ENCODE measurements around the gene SH2D6.

The SH2D6 gene

GRCh38 chr2:85441864-85442263 lies 23.4 kb downstream of the SH2D6 start:
- H2AFZ ChIP-seq (ENCODE audit: low read length, unreplicated experiment) = no peak overlapping the region
- no peaks in the 10 kb centered on the region for H3K79me2 ChIP-seq (ENCODE audit: control insufficient read depth, insufficient read depth, low read length, unreplicated experiment)

GRCh38 chr2:85444629-85445172 lies 26.2 kb downstream of the SH2D6 start:
- H2AFZ ChIP-seq (ENCODE audit: low read length, unreplicated experiment) = no peak overlapping the region
- no peaks in the 10 kb centered on the region for H3K79me2 ChIP-seq (ENCODE audit: control insufficient read depth, insufficient read depth, low read length, unreplicated experiment)
- H3K27ac ChIP-seq (ENCODE audit: low read depth, low read length) = no peak overlapping the region
- H3K4me1 ChIP-seq (ENCODE audit: control insufficient read depth, insufficient read depth, low read length, unreplicated experiment) = peaks cover 21% of the 10 kb centered on the region
- H3K27me3 ChIP-seq (ENCODE audit: insufficient read depth, low read length) = no peaks in the 10 kb centered on the region
- H3K36me3 ChIP-seq (ENCODE audit: insufficient read depth, low read length) = no peaks in the 10 kb centered on the region
- H3K4me3 ChIP-seq (ENCODE audit: low read depth, low read length) = no peak overlapping the region

More at GRCh38 chr2:85441864-85442263, 23.4 kb downstream of the SH2D6 start:
- Histone ChIP-seq H3K36me3 (ENCODE audit: insufficient read depth, low read length) (no peaks in the 10 kb centered on the region), H3K27me3 (ENCODE audit: insufficient read depth, low read length) (no peaks in the 10 kb centered on the region), H3K27ac (ENCODE audit: low read depth, low read length) (no peak overlapping the region), H3K4me1 (ENCODE audit: control insufficient read depth, insufficient read depth, low read length, unreplicated experiment) (peaks cover 38% of the 10 kb centered on the region), H3K4me3 (ENCODE audit: low read depth, low read length) (no peak overlapping the region)

- Histone ChIP-seq H3K4me1 (ENCODE audit: control insufficient read depth, insufficient read depth, low read length, unreplicated experiment) (peaks cover 21% of the 10 kb centered on the region), H2AFZ (ENCODE audit: low read length, unreplicated experiment) (peak overlapping the region; percentile 37), H3K36me3 (ENCODE audit: insufficient read depth, low read length) (no peaks in the 10 kb centered on the region), H3K27me3 (ENCODE audit: insufficient read depth, low read length) (no peaks in the 10 kb centered on the region), H3K27ac (ENCODE audit: low read depth, low read length) (peak overlapping the region; percentile 60), H3K79me2 (ENCODE audit: control insufficient read depth, insufficient read depth, low read length, unreplicated experiment) (no peaks in the 10 kb centered on the region), H3K4me3 (ENCODE audit: low read depth, low read length) (no peak overlapping the region)
Measured at GRCh38 chr2:85445316-85446295, 27.1 kb downstream of the SH2D6 start.

- H3K4me1 ChIP-seq (ENCODE audit: control insufficient read depth, insufficient read depth, low read length, unreplicated experiment) = peaks cover 21% of the 10 kb centered on the region
- H2AFZ ChIP-seq (ENCODE audit: low read length, unreplicated experiment) = no peak overlapping the region
- peak overlapping the region; percentile 60; the same call in 1 of the 2 replicates for H3K27ac ChIP-seq (ENCODE audit: low read depth, low read length)
- H3K27me3 ChIP-seq (ENCODE audit: insufficient read depth, low read length) = no peaks in the 10 kb centered on the region
- no peak overlapping the region for H3K4me3 ChIP-seq (ENCODE audit: low read depth, low read length)
- no peaks in the 10 kb centered on the region for H3K36me3 ChIP-seq (ENCODE audit: insufficient read depth, low read length)
- no peaks in the 10 kb centered on the region for H3K79me2 ChIP-seq (ENCODE audit: control insufficient read depth, insufficient read depth, low read length, unreplicated experiment)
Measured at GRCh38 chr2:85446296-85447221, 28.0 kb downstream of the SH2D6 start.

- Histone ChIP-seq H3K4me3 (ENCODE audit: low read depth, low read length) (no peak overlapping the region), H3K27me3 (ENCODE audit: insufficient read depth, low read length) (no peaks in the 10 kb centered on the region), H3K36me3 (ENCODE audit: insufficient read depth, low read length) (no peaks in the 10 kb centered on the region), H2AFZ (ENCODE audit: low read length, unreplicated experiment) (no peak overlapping the region), H3K79me2 (ENCODE audit: control insufficient read depth, insufficient read depth, low read length, unreplicated experiment) (no peaks in the 10 kb centered on the region), H3K4me1 (ENCODE audit: control insufficient read depth, insufficient read depth, low read length, unreplicated experiment) (peaks cover 21% of the 10 kb centered on the region), H3K27ac (ENCODE audit: low read depth, low read length) (no peak overlapping the region)
Measured at GRCh38 chr2:85447222-85447585, 28.7 kb downstream of the SH2D6 start.

GRCh38 chr2:85448461-85449213 lies 30.1 kb downstream of the SH2D6 start:
- peaks cover 21% of the 10 kb centered on the region for H3K4me1 ChIP-seq (ENCODE audit: control insufficient read depth, insufficient read depth, low read length, unreplicated experiment)
- no peaks in the 10 kb centered on the region for H3K27me3 ChIP-seq (ENCODE audit: insufficient read depth, low read length)
- H3K4me3 ChIP-seq (ENCODE audit: low read depth, low read length) = no peak overlapping the region
- H2AFZ ChIP-seq (ENCODE audit: low read length, unreplicated experiment) = no peak overlapping the region
- no peak overlapping the region for H3K27ac ChIP-seq (ENCODE audit: low read depth, low read length)
- H3K79me2 ChIP-seq (ENCODE audit: control insufficient read depth, insufficient read depth, low read length, unreplicated experiment) = no peaks in the 10 kb centered on the region
- H3K36me3 ChIP-seq (ENCODE audit: insufficient read depth, low read length) = no peaks in the 10 kb centered on the region

GRCh38 chr2:85449214-85449588 lies 30.7 kb downstream of the SH2D6 start:
- Histone ChIP-seq H3K79me2 (ENCODE audit: control insufficient read depth, insufficient read depth, low read length, unreplicated experiment) (no peaks in the 10 kb centered on the region), H3K27ac (ENCODE audit: low read depth, low read length) (no peak overlapping the region), H3K36me3 (ENCODE audit: insufficient read depth, low read length) (no peaks in the 10 kb centered on the region), H3K4me1 (ENCODE audit: control insufficient read depth, insufficient read depth, low read length, unreplicated experiment) (peaks cover 21% of the 10 kb centered on the region), H3K27me3 (ENCODE audit: insufficient read depth, low read length) (no peaks in the 10 kb centered on the region), H2AFZ (ENCODE audit: low read length, unreplicated experiment) (no peak overlapping the region), H3K4me3 (ENCODE audit: low read depth, low read length) (no peak overlapping the region)

GRCh38 chr2:85452237-85452636 lies 33.7 kb downstream of the SH2D6 start:
- Histone ChIP-seq H3K27me3 (ENCODE audit: insufficient read depth, low read length) (no peaks in the 10 kb centered on the region), H3K27ac (ENCODE audit: low read depth, low read length) (no peak overlapping the region), H3K79me2 (ENCODE audit: control insufficient read depth, insufficient read depth, low read length, unreplicated experiment) (no peaks in the 10 kb centered on the region), H3K4me1 (ENCODE audit: control insufficient read depth, insufficient read depth, low read length, unreplicated experiment) (peaks cover under 1% of the 10 kb centered on the region), H3K36me3 (ENCODE audit: insufficient read depth, low read length) (no peaks in the 10 kb centered on the region), H2AFZ (ENCODE audit: low read length, unreplicated experiment) (no peak overlapping the region), H3K4me3 (ENCODE audit: low read depth, low read length) (no peak overlapping the region)

GRCh38 chr2:85453571-85453970 lies 35.1 kb downstream of the SH2D6 start:
- Histone ChIP-seq H3K27ac (ENCODE audit: low read depth, low read length) (no peak overlapping the region), H3K27me3 (ENCODE audit: insufficient read depth, low read length) (no peaks in the 10 kb centered on the region), H2AFZ (ENCODE audit: low read length, unreplicated experiment) (no peak overlapping the region), H3K4me3 (ENCODE audit: low read depth, low read length) (no peak overlapping the region), H3K36me3 (ENCODE audit: insufficient read depth, low read length) (no peaks in the 10 kb centered on the region), H3K4me1 (ENCODE audit: control insufficient read depth, insufficient read depth, low read length, unreplicated experiment) (peaks cover 4% of the 10 kb centered on the region), H3K79me2 (ENCODE audit: control insufficient read depth, insufficient read depth, low read length, unreplicated experiment) (no peaks in the 10 kb centered on the region)

GRCh38 chr2:85455552-85456090 lies 37.1 kb downstream of the SH2D6 start:
- Histone ChIP-seq H3K36me3 (ENCODE audit: insufficient read depth, low read length) (no peaks in the 10 kb centered on the region), H2AFZ (ENCODE audit: low read length, unreplicated experiment) (no peak overlapping the region), H3K27ac (ENCODE audit: low read depth, low read length) (no peak overlapping the region), H3K79me2 (ENCODE audit: control insufficient read depth, insufficient read depth, low read length, unreplicated experiment) (no peaks in the 10 kb centered on the region), H3K27me3 (ENCODE audit: insufficient read depth, low read length) (no peaks in the 10 kb centered on the region), H3K4me1 (ENCODE audit: control insufficient read depth, insufficient read depth, low read length, unreplicated experiment) (peaks cover 8% of the 10 kb centered on the region), H3K4me3 (ENCODE audit: low read depth, low read length) (no peak overlapping the region)
